GM12892 (cell line): ENCODE results near the gene SMARCE1.

Source experiments
- POLR2A ChIP-seq: IDR thresholded peaks from 2 replicates; pipeline ENCODE4 v1.6.1; 2011; ENCODE audit warnings: low read depth, low read length, control low read depth
- POLR2AphosphoS5 ChIP-seq: IDR thresholded peaks from 2 replicates; pipeline ENCODE4 v1.6.1; 2011; ENCODE audit warnings: low read depth, low read length, control low read depth

DNA sequence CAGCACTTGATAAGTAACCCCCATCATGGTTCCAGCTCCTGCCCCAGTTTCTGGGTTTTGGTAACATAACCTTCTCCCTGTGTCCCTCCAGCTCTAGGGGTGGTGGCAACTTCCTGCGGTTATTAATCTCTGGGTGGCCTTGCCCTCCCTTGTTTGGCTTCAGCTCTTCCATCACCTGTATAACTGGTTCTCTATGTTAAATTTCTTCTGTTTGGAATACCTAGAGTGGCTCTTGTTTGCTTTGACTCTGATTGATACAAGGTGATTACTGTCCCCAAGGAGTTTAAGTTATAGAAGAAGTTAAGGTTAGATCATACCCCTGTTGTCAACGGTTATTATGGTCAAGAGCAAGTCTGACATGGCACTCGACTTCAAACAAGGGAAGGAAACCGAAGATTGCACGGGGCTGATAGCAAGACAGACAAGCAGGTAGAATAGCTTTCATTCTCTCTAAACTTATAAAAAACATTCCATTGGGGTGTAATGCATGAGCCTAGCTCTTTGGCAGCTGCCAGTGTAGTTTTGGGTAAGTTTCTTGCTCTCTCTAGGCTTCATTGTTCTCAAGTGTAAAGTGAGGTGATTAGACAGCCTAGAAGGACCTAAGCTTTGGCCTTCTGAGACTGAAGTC lies 71.4 kb downstream of the SMARCE1 start:
- no peak for TF ChIP-seq POLR2A
- TF ChIP-seq POLR2AphosphoS5, result no peak
